Hippocampal formation (tissue), 2 donors: ENCODE data around the gene IGSF23.

Source experiments
- DNase-seq, 2 donors: peaks; one replicate each; lab custom pipeline; 2025; lab: John Stamatoyannopoulos, UW

IGSF23 gene, protein sequence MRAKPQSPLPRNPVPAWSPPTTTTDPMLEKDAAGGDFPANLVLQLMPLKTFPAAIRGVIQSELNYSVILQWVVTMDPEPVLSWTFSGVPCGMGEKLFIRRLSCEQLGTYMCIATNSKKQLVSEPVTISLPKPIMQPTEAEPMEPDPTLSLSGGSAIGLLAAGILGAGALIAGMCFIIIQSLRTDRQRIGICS

DNA sequence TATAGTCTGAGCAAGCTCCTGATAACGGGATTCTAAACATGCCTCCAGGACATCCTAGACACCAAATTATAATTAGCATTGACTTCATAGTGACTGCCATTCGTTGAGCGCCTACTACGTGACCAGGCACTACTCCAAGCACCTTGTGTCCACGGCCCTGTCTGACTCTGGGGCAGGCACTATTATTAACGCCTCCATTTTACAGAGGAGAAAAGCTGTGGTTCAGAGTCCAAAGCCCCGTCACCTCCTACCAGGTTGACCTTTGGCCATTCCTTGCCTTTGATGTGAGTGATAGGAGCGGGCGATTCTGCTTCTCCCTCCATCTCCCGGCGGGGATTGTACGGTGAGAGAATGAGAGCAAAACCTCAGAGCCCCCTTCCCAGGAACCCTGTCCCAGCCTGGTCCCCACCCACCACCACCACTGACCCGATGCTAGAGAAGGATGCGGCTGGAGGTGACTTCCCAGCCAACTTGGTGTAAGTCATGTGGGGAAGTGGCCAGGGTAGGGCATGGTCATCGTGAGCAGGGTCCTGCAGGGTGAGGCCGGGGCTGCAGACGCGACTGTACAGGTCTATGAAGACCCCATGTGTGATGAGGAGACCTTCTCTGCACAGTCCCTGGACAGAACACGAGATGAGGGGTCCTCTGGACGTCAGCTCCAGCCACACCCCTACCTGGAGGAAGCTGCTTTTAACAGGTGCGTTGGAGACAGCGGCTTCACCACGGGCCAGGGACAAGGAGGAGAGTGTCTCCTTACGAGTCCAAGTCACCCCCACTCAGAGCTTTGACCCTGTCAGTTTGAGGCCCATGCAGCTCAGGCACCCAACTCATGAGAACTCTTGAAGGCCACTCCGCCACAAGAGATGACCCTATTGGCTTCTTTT is at the start of gene IGSF23:
Gene IGSF23, plus strand, starts transcription at position 269 of the 884 bp plus-strand sequence. Its CDS starts 83 bp downstream, at position 352.
- DNase-seq = no peak

DNA sequence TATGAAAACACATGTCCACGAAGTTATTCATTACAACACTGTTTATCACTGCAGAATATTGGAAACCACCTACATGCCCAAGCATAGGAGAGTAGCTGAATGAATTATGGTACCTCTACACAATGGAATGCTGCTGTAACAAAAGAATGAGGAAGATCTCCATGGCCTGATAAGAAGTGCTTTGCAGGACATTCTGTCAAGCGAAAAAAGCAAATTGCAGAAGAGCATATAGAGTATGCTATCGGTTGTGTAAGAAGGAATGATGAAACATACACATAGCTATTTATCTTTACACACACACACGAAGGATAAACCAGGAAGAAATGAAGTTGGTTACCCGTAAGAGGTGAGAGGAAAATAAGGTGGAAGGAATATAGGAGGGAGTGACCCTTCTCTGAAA is 46.4 kb upstream of the IGSF23 start:
- no peak for DNase-seq

DNA sequence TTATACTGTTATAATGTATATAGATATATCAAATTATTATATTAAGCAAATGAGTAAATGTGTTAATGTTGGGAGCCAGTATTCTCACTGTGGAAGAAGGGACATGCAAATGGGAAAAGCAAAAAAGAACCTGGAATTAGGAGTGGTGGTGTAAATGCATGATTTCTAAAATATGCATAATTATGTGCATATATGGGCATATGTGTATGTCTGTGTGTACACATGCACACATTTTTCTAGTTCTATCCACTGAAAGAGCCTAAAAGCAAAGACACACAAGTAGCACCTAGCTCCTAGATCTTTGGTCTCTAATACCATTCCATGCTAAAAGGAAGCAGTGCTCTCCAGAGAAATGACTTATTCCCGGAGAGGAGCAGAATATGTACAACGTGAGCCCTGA is 45.6 kb upstream of the IGSF23 start:
- no peak for DNase-seq

DNA sequence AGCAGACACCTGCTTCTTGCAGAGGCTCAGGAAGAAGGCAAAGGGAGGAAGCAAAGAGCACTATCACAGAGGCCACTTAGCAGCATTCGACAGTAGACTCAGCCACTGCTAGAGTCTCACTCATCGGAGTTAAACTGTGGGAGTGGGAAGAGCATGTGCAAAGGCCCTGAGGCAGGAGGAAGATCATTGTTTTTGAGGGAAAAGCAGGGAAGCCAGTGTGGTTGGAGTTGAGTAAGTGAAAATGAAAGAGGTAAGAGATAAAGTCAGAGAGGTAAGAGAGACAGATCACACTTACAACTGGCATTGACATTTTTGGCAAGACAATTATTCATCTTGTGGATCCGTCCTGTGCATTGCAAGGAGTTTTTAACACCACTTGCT is 42.8 kb upstream of the IGSF23 start:
- DNase-seq = no peak

DNA sequence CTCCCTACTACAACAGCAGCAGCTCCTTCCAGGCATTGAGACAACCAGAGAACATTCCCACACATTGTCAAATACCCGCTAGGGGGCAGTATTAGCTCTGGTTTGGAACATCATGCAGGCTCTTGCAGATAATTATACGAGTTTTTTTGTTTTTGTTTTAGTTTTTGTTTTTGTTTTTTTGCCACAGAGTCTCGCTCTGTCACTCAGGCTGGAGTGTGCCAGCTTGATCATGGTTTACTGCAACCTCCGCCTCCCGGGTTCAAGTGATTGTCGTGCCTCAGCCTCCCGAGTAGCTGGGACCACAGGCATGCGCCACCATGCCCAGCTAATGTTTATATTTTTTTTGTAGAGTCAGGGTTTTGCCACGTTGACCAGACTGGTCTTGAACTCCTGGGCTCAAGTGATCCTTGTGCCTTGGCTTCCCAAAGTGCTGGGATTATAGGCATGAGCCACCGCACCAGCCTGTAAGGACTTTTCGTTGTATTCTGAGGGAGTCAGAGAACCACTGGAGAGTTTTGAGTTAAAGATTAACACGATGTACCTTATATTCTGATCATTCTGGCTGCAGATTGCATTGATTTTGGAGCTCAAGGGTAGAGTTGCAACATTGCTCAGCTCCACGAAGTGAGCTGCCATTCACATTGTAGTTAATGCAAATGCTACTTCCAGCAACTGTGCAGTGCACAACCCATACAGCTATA is 42.2 kb upstream of the IGSF23 start:
- peak; percentile 40 to 46 for DNase-seq

DNA sequence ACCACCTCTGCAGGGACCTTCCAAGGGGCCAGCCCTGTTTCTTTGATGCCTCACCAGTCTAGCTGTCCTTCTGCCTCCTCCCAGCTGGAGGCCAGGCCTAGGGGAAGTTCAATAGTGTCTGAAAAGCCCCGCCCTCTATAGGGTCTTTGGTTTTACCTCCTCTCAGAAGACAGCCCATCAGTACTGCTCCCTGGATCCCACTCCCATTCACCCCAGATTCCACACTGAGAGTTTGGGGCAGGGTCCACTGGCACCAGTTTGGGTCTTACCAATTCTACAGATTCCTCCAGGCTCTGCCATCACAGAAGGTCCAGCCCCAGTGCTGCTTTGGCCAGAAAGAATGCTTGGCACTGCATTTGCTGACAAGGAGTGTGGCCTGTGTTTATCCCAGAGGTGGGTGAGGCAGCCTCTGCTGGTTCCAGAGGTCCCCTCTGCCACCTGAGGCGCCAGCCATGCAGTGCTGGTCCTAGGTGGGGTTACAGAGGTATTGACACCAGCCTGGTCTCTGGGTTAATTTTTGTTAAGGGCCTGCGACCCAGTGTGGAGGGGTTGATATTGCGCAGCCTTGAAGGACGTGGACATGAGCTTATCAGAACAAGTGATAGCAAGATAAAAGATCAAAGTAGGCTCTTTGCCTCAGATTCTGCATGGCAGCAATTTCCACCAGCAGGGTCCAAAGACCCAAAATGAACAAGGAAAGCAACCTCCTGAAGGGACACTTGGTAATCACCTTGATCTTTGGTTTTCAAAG is 41.4 kb upstream of the IGSF23 start:
- DNase-seq = no peak

DNA sequence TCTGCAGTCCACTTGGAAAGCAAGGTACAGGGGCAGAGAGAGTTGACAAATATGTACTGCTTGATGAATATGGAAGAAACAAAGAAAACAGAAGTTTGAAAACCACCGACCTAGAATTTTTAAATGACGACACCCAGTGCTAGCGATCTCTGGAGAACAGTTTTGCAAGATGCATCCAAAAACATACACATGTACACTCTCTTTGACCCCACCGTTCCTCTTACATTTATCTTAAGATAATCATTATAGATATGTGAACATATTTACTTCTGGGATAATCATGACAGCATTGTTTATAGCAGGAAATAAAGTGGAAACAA is 40.8 kb upstream of the IGSF23 start:
- no peak for DNase-seq

DNA sequence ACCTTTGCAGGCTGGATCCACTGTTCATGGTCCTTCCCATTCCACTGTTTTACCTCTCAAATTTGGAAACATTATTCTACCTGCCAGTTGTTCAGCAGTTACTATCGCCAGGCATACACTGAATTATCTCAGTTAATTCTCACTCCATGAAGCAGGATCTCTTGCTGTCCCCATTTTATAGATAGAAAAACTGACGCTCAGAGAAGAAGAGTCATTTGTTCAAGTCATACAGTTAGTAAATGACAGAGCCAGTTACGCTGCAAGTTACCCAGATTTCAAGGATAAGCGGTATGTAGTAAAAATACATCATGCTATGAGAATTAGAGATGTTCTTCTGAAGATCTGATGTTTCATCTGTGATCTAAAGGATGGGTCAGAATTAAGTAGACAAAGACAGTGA is 40.2 kb upstream of the IGSF23 start:
- DNase-seq = no peak

DNA sequence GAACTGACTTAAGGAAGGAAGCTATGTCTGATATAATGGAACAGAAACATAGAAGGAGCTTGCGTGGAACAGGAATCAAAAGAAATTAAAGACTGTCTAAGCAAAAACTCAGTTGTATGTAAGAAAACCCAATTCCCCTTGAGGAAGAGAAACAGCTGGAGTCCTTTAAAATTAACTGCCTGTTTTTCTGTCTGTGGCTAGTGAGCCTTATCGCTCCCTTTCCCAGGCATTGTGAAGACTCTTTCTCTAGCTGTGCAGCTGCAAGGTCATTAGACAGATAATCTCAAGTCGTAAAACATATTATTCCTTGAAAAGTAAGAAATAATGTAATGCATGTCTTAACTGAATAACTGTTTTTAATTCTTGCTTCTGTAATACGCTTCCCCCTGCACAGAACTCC is 39.7 kb upstream of the IGSF23 start:
- DNase-seq = no peak

DNA sequence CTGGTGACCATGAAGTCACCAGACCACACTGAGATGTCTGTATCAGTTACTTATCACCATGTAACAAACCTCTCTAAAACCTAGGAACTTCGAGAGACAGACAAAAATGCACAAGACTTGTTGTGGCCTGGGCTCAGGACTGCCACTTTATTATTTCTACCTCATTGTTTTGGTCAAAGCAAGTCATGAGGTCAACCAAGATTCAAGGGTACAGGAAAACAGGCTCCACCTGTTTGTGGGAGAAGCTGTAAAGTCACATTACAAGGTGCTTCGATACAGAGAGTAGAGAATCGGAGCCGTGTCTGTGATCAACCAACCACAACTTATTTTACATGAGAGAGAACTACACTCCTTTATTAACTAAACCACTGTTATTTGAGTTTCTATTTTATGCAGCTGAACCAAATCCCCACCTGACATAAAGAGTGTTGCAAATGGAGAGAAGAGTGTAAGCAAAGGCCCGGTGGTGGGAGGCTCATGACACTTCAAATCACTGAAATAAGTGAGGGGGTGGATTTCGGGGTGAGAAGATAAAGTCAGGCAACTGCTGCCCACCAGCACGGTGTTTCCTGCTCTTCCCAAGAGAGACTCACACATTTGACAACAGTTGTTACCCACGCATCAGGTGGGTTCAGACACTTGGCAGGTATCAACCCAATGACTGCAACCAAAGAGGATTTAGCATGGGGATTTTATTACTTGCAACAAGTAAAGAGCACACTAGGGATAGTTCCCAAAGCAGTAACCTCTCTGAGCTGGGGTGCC is 39.0 kb upstream of the IGSF23 start:
- DNase-seq = no peak

DNA sequence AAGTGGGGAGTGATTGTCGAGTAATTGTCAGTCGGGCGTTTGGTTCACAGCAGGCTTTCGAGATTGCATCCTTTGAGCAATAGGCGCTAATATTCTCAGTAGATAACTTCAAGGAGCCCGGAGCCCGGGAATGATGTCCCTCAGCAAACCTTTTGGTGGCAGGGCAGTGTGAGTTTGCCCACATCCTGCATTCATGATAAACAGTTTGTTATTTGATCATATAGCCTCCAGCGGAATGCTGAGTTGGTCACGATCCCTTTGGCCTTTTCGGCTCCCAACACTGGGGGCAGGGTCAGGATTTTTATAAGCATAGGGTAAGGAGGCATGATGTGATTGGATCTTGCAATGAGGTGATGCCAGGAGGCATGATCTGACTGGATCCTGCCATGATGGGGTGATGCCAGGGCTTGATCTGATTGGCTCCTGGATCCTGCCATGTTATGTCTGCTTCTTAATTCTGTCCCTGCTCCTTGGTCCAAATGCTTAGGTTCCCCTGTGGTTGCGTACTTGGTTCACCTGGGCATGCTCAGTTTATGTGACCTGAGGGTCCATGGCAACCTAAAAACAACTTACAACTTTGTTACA is 38.2 kb upstream of the IGSF23 start:
- no peak for DNase-seq

DNA sequence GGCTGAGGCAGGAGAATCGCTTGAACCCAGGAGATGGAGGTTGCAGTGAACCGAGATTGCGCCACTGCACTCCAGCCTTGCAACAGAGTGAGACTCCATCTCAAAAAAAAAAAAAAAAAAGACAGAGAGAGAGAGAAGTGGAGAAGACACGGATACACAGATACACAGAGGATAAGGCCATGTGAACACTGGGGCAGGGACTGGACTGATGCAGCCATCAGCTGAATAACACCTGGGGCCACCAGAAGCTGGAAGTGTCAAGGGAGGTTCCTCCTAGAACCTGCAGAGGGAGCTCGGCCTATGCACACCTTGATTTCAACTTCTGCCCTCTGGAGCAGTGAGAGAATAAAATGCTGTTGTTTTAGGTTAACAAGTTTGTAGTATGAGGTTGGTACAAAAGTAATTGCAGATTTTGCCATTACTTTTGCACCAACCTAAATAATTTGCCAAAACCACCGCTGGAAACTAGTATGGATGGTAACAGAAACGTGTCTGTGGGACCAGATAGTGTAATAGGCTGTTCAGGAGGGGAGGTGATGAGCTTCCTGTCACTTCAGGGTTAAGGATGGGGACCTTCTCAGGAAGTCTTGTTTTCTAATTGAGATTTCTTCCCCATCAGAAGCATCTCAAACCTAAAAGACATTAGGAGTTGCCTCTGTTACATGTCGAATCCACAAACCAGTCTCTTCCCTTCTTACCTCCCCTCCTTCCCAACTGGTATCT is 36.4 kb upstream of the IGSF23 start:
- no peak for DNase-seq

DNA sequence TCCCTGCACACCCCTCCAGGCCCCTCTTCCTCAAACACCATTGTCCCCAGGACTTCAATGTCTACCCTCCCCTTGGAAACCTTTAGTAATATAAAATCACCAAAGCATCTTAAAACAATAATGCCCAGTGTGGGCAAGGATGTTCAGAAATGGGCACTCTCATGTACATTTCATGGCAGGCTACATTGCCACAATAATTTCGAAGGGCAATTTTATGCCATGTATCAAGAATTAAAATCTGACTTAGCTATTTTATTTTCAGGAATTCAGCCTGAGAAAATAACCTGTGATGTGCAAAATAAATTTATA is 35.8 kb upstream of the IGSF23 start:
- DNase-seq = no peak

DNA sequence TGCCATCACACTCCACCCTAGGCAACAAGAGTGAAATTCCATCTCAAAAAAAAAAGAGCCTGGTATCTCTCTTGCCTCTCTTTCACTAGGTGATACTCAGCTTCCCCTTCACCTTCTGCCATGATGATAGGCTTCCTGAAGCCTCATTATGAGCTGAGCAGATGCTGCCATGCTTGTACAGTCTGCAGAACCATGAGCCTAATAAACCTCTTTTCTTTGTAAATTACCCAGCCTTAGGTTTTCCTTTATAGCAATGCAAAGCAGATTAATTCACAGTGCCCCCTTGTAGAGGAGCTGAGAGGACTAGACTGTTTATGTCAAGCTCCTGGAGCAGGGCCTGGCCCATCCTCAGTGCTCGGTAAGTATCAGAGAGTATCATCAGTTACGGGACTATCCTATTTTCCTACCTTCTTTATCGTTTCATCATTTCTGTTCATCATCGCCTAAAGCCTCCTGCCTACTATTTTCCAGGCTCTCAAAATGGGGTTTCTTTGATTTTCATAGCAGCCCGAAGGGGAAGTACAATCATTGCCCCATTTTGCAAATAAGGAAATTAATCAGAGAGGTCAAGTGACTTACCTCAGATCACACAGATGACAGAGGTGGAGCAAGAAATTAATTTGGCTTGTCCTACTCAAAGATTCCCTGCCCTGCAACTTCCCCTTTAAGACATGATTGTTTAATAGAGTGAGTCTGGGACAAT is 33.5 kb upstream of the IGSF23 start:
- DNase-seq = no peak

DNA sequence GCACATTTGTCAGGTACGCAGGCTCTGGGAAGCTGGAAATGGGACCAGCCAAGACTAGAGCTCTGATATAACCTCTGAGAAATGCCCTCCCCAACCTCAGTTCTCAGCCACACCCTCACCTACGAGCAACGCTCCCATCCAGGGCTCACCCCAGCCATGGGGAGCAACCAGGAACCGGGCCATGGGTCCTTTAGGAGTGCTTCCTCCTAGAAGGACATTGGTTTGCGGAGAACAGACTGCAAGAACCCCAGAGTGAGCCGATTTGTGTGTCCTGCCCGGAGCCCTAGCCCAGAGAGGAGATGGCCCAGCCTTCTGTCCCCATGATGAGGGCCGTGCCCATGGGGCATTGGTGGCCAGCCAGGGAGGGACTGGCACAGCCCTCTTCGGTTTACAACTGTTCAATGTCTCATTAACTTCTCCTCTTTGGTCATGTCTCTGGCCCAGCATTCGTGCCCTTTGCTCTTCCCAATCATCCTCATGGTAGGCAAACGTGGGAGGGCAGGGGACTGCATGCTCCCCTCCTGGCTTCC is 32.9 kb upstream of the IGSF23 start:
- no peak for DNase-seq

DNA sequence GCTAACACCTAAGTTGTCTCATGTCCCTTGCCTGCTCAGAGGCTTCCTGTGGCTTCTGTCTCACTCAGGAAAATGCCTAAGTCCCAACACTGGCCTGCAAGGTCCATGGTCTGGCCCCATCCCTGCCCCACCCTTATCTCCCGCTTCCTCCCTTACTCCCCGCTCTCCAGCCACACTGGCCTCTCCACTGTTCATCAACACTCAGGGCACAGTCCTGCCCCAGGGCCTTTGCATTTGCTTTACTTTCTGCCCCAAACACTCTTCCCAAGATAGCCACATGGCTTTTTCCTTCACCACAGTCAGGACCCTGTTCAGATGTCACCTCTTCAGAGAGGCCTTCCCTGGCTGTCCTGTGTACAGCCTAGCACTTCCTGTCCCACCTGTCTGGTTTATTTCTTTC is 32.1 kb upstream of the IGSF23 start:
- no peak for DNase-seq

DNA sequence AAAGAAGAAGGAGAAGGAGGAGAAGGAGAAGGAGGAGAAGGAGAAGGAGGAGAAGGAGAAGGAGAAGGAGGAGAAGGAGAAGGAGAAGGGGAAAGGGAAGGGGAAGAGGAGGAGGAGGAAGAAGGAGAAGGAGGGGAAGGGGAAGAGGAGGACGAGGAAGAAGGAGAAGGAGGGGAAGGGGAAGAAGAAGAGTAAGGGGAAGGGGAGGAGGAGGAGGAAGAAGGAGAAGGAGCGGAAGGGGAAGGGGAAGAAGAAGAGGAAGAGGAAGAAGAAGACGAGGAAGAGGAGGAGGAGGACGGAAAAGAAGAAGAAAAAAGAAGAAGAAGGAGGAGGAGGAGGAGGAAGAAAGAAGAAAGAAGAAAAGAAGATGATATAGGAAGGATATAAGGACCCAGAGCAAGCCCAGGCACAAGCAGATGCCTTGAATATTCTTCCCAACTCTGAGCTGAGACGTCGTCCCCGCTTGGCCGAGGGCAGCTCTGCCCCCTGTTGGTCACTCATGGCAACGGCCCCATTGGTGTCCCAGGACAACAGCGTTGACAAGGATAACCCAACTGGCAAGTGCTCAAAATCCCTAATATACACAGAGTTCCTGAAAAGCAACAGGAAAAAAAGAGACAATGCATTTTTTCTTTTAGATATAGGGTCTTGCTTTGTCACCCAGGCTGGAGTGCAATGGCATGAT is 30.6 kb upstream of the IGSF23 start:
- no peak for DNase-seq

DNA sequence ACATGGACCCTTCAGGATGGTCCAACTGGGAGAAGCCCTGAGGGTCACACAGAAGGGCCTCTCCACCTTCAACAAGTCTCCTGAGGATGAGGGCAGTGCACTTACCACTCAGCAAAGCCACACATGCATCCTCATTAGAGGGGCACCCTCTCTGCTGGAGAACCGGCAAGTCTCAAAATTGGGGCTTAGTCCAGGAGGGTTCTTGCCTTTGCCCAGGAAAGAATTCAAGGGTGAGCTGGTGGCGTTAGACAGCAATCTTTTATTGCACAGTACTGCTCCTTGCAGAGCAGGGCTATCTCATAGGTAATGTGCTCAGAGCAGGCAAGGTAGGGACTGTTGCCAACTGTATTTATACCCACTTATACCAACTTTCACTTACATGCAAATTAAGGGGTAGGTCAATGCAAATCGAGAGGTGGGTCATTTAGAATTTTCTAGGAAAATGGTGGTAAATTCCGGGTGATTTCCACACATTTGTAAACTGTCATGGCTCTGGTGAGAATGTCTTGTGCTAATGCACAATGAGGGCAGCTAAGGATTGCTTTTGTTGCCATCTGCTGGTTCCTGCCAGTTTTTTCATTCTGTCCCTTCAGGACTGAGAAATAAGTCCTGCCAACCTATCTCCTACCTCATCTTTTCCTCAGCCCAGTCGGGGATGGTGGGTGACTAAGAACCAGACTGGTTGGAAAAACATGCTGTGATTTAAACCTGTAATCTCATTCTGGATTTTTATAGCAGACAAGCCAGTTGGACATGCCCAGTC is 27.8 kb upstream of the IGSF23 start:
- no peak for DNase-seq
